GM10266 (cell line): ENCODE data around the gene CST7.

Source experiments
- DNase-seq: peaks from one replicate; pipeline ENCODE4 v3.0.0; 2012; ENCODE audit errors: extremely low spot score
- CTCF ChIP-seq: IDR thresholded peaks from 2 replicates; pipeline ENCODE4 v1.5.1; 2012; ENCODE audit warnings: mild to moderate bottlenecking, low read depth; ENCODE audit not compliant: control insufficient read depth, insufficient read depth; ENCODE audit errors: missing control alignments

The CST7 gene

DNA sequence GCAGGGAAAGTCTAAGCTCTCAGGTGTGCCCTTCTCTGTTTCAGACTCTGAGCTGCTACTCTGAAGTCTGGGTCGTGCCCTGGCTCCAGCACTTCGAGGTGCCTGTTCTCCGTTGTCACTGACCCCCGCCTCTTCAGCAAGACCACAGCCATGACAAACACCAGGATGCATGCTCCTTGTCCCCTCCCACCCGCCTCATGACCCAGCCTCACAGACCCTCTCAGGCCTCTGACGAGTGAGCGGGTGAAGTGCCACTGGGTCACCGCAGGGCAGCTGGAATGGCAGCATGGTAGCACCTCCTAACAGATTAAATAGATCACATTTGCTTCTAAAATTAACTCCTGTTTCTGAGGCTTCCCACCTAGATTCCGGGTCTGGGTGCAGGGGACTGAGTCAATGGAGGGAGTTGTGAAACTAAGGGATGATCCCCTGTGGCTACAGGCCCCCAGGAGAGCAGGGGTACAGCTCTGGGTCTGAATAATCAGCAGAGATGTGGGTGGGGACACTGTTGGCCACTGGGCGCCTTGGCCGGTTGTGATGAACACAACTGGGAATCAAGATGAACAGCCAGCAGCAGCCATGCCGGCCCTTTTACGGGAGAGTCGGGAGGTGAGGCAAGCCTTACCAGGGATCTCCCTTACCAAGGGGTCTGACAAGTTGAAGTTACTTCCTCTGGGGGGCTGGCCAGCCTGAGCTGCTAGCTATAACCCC is 10.7 kb downstream of the CST7 start:
- TF ChIP-seq CTCF = no peak

DNA sequence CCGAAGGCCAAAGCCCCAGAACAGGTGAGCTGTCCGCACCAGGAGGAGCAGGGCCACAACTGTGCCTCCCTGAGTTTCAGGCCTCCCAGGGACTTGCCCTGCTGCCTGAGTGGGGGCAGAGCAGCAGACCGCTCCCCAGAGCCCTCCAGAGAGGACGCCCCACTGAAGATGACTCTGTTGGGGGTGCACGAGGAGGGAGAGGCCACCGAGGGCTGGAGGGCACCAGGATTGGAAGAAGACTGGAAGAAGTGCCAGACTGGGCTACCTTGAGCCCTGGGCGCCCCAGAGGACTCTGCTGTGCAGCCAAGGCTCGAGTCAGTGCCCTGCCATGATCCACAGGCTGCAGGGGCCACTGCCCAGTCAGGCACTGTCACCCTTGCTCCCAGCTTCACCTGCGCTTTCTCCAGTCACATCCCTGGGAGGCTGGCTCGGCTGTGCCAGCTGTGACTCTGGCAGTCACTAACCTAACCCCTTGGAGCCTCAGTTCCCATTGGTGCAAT is 11.3 kb downstream of the CST7 start:
- TF ChIP-seq CTCF = no peak
- DNase-seq = no peak

More for the DNA sequence above, 10.7 kb downstream of the CST7 start:
- no peak for DNase-seq

DNA sequence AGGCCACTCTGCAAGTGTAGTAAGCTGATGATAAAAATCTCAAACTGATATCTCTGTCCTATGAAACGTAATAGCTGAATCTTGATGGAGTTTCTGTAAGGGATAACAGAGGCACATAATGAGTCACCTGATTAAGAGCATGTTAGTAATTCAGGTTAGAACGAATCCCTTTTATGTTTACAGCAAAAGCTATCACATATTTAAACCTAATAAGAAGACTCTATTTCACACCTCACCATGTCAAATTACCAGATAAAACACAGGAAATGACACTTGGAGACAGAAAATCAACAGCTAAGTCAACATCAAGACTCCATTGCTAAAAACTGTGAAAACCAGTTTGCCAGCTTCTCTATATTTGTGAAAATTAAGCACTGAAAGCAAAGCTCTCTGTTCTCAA is 11.8 kb downstream of the CST7 start:
- DNase-seq = no peak
- no peak for TF ChIP-seq CTCF

DNA sequence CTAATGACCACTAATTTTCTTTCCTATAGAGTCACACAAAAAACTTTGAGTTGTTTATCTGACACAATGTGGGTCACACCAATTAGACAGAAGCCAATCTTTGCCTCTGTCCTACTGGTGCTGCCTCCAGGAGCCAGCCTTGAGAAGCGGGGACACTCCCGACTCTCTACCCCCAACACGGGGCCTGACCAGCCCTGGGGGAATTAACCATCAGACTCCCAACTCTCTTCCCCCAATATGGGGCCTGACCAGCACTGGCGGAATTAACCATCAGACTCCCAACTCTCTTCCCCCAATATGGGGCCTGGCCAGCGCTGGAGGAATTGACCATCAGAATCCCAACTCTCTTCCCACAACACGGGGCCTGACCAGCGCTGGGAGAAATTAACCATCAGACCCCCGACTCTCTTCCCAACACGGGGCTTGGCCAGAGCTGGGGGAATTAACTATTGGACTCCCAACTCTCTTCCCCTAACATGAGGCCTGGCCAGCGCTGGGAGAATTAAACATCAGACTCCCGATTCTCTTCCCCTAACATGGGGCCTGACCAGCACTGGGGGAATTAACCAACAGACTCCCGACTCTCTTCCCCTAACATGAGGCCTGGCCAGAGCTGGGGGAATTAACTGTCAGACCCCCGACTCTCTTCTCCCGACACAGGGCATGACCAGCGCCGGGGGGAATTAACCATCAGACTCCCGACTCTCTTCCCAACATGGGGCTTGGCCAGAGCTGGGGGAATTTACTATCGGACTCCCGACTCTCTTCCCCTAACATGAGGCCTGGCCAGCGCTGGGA is 12.5 kb downstream of the CST7 start:
- TF ChIP-seq CTCF = no peak
- DNase-seq = no peak

- DNase-seq = no peak
Measured at GRCh38 chr20:24962182-24962492, 13.1 kb downstream of the CST7 start.

DNA sequence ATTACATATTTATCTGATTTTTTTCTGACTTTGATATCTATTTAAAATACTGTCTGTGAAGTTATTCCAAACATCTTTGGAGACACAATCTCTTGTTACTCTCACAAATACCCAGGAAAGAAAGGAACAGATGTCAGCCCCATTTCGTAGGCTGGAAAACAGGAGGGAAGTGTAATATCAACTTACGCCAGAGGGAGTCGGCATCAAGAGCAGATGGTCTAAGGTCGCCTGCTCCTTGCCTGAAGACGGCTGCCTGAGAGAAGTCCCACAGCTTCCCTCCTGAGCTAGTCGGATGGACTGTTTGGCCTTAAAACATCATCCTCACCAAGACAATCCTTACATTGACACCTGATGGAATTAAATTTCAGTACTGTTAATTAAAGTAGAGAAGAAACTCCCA is 13.4 kb downstream of the CST7 start:
- no peak for DNase-seq
- TF ChIP-seq CTCF = no peak

More at GRCh38 chr20:24962182-24962492, 13.1 kb downstream of the CST7 start:
- TF ChIP-seq CTCF = no peak
